ENCODE measurements around the gene PHLPP1. TPM values are rescaled to one million over a fixed set of nuclear protein-coding genes. Genes with fewer than 3 reads are reported as not detected.
A peak's percentile ranks its signal among the peaks of the same experiment; 100 is the strongest.

Gene PHLPP1
- total and polyA plus RNA-seq, 8 donors: 2.9 to 14.7 (median 8.3) TPM

DNA sequence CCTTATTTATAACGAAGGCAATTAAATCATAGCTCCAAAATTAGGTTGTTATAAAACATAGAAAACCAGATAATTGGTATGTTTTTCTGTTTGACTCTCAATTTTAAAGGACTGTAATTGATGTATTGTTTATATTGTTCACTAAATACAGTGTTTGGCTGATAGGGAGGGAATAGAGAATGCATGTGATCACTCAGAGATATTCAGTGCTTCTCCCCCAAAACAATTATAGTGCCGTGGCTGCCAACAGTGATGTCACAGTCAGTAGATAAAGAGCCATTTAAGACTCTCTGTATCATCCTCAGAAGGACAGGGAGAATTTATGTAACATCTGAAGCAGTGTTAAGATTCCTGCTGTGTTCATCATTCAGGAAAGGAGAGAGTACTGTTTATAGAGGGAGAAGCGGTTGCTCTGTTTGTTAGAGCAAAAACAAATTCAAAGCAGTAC lies 69.6 kb downstream of the PHLPP1 start:
- Histone ChIP-seq H3K27me3 (no peaks in the 10 kb centered on the region), H3K4me3 (no peak overlapping the region), H3K27ac (no peak overlapping the region), H3K4me1 (peaks cover 0 to 19% (median 4%) of the 10 kb centered on the region in 3 donors), H3K36me3 (no peaks in the 10 kb centered on the region), H3K9me3 (no peaks in the 10 kb centered on the region)
- WGBS, 2 donors: 60 to 66% methylated on average over 3 of the region's 3 CpGs
- TF ChIP-seq, protein P1, sequence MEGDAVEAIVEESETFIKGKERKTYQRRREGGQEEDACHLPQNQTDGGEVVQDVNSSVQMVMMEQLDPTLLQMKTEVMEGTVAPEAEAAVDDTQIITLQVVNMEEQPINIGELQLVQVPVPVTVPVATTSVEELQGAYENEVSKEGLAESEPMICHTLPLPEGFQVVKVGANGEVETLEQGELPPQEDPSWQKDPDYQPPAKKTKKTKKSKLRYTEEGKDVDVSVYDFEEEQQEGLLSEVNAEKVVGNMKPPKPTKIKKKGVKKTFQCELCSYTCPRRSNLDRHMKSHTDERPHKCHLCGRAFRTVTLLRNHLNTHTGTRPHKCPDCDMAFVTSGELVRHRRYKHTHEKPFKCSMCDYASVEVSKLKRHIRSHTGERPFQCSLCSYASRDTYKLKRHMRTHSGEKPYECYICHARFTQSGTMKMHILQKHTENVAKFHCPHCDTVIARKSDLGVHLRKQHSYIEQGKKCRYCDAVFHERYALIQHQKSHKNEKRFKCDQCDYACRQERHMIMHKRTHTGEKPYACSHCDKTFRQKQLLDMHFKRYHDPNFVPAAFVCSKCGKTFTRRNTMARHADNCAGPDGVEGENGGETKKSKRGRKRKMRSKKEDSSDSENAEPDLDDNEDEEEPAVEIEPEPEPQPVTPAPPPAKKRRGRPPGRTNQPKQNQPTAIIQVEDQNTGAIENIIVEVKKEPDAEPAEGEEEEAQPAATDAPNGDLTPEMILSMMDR (IDR thresholded peaks at IDR 0.05): no peak
- intact Hi-C loops (cut with DNase I): no loop called here
- FAIRE-seq (peak; percentile 37), ATAC-seq (peak in 2 of 4 donors; percentile 26 to 30), DNase-seq (no peak)

- DNase-seq (no peak), FAIRE-seq (no peak), ATAC-seq (no peak)
- H3K4me3 ChIP-seq: no peak overlapping the region
- no peaks in the 10 kb centered on the region for H3K9me3 ChIP-seq
- TF ChIP-seq, protein P1 (IDR thresholded peaks at IDR 0.05): no peak
- intact Hi-C loops (cut with DNase I): no loop called here
- no peaks in the 10 kb centered on the region for H3K36me3 ChIP-seq
- H3K27me3 ChIP-seq: no peaks in the 10 kb centered on the region
- WGBS, 2 donors: 92 to 98% methylated on average over 3 of the region's 3 CpGs
- H3K4me1 ChIP-seq: peaks cover 0 to 25% (median 5%) of the 10 kb centered on the region in 3 donors
- H3K27ac ChIP-seq: no peak overlapping the region
Measured at GRCh38 chr18:62786689-62787088, 71.3 kb downstream of the PHLPP1 start.

DNA sequence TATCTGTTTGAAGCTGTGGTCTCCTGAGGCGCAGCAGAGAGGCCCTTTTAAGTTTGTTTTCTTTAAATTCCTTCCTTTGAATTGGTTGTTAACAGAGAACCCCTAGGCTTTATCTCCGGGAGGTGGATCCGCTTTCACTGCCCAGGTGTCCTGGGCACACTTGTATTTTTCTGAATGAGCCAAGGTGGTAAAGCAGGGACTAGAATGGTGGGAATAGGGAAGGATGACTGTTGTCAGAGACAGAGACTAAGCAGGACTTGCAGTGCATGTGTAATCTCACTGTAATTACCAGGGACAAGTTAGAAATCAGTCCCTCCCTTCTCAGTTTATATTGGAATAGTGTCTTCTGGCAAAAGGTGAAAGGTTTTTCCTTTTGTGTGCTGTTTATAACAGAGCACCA lies 72.8 kb downstream of the PHLPP1 start:
- Histone ChIP-seq H3K27ac (no peak overlapping the region), H3K27me3 (no peaks in the 10 kb centered on the region), H3K4me3 (no peak overlapping the region), H3K9me3 (no peaks in the 10 kb centered on the region), H3K36me3 (no peaks in the 10 kb centered on the region), H3K4me1 (peaks cover 0 to 30% (median 10%) of the 10 kb centered on the region in 3 donors)
- WGBS, 2 donors: 87 to 90% methylated on average over 3 of the region's 3 CpGs
- TF ChIP-seq, protein P1 (IDR thresholded peaks at IDR 0.05): no peak
- ATAC-seq (no peak), DNase-seq (no peak), FAIRE-seq (no peak)
- intact Hi-C loops (cut with DNase I): no loop called here

GRCh38 chr18:62788876-62789275 lies 73.5 kb downstream of the PHLPP1 start:
- DNase-seq (no peak), FAIRE-seq (peak; percentile 61), ATAC-seq (no peak)
- TF ChIP-seq, protein P1 (IDR thresholded peaks at IDR 0.05): no peak
- Histone ChIP-seq H3K27ac (no peak overlapping the region), H3K36me3 (no peaks in the 10 kb centered on the region), H3K9me3 (no peaks in the 10 kb centered on the region), H3K4me1 (peaks cover 0 to 30% (median 10%) of the 10 kb centered on the region in 3 donors), H3K4me3 (no peak overlapping the region), H3K27me3 (no peaks in the 10 kb centered on the region)
- WGBS, 2 donors: 63 to 65% methylated on average over 3 of the region's 3 CpGs
- intact Hi-C loops (cut with DNase I): no loop called here

GRCh38 chr18:62790871-62791772 lies 75.8 kb downstream of the PHLPP1 start:
- ATAC-seq: no peak
- intact Hi-C loops (cut with DNase I): no loop called here
- TF ChIP-seq, protein P1 (IDR thresholded peaks at IDR 0.05): no peak
- H3K27me3 ChIP-seq: no peaks in the 10 kb centered on the region
- peak; percentile 9 for FAIRE-seq
- H3K27ac ChIP-seq: no peak overlapping the region
- WGBS, 2 donors: 72 to 82% methylated on average over 7 of the region's 7 CpGs
- H3K9me3 ChIP-seq: no peaks in the 10 kb centered on the region
- no peak overlapping the region for H3K4me3 ChIP-seq
- peaks cover 0 to 29% (median 7%) of the 10 kb centered on the region in 3 donors for H3K4me1 ChIP-seq
- H3K36me3 ChIP-seq: no peaks in the 10 kb centered on the region
- DNase-seq: no peak
